Brain microvascular endothelial cell (primary cell): Measurements from ENCODE around the gene ST8SIA2.

ENCODE experiments used
- DNase-seq: peaks from one replicate; pipeline ENCODE4 v3.0.0-alpha.2; 2020
- H3K27ac ChIP-seq: fragments of 250-450 bp; sonication (Bioruptor Pico); 2 replicates; pipeline ENCODE4 v1.5.1; 2020; ENCODE audit warnings: mild to moderate bottlenecking, moderate library complexity
- H3K27me3 ChIP-seq: fragments of 250-450 bp; sonication (Bioruptor Pico); replicated peaks from 2 replicates; pipeline ENCODE4 v1.5.1; 2020; ENCODE audit warnings: mild to moderate bottlenecking
- H3K36me3 ChIP-seq: fragments of 250-450 bp; sonication (Bioruptor Pico); replicated peaks from 2 replicates; pipeline ENCODE4 v1.5.1; 2020; ENCODE audit warnings: mild to moderate bottlenecking
- H3K4me3 ChIP-seq: 2 replicates; pipeline ENCODE4 v1.5.1; 2011; ENCODE audit warnings: low read depth, mild to moderate bottlenecking, control low read depth, low read length, moderate library complexity
- in situ Hi-C: cut with HindIII; loops from 2 replicates; pipeline ENCODE4 v1.10.0; 2017; ENCODE audit warnings: low sequenced_read_pairs, low pct_ligation_motif_present
- TF ChIP-seq, protein P1 (sequence below): IDR thresholded peaks from 2 replicates; pipeline ENCODE4 v1.5.1; 2011; ENCODE audit warnings: low read depth, mild to moderate bottlenecking, moderate library complexity, low read length, control low read depth, inconsistent platforms; ENCODE audit errors: missing control alignments

ST8SIA2 gene

DNA sequence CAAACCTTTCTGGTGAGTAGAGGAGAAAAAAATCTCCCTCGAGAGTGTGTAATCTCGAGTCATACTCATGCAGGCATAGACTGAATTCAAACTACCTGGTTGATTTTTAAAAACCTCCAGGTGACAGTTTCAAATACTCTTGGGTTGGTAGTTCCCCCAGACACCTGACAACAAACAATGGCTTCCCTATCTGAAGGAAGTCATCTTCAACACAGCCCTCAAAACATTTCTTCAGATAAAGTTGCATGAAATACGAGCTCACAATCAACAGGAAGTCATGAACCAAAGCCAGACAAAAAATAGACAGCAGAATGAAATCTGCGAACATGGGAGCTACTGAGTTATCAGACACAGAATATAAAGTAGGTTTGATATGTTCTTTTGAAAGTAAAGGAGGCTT is 112.8 kb downstream of the ST8SIA2 start:
- DNase-seq = no peak
- Histone ChIP-seq H3K27me3 (no peaks in the 10 kb centered on the region), H3K4me3 (no peak overlapping the region), H3K27ac (no peak overlapping the region), H3K36me3 (no peaks in the 10 kb centered on the region)
- TF ChIP-seq, protein P1, sequence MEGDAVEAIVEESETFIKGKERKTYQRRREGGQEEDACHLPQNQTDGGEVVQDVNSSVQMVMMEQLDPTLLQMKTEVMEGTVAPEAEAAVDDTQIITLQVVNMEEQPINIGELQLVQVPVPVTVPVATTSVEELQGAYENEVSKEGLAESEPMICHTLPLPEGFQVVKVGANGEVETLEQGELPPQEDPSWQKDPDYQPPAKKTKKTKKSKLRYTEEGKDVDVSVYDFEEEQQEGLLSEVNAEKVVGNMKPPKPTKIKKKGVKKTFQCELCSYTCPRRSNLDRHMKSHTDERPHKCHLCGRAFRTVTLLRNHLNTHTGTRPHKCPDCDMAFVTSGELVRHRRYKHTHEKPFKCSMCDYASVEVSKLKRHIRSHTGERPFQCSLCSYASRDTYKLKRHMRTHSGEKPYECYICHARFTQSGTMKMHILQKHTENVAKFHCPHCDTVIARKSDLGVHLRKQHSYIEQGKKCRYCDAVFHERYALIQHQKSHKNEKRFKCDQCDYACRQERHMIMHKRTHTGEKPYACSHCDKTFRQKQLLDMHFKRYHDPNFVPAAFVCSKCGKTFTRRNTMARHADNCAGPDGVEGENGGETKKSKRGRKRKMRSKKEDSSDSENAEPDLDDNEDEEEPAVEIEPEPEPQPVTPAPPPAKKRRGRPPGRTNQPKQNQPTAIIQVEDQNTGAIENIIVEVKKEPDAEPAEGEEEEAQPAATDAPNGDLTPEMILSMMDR = no peak
- in situ Hi-C loops = no loop called here

DNA sequence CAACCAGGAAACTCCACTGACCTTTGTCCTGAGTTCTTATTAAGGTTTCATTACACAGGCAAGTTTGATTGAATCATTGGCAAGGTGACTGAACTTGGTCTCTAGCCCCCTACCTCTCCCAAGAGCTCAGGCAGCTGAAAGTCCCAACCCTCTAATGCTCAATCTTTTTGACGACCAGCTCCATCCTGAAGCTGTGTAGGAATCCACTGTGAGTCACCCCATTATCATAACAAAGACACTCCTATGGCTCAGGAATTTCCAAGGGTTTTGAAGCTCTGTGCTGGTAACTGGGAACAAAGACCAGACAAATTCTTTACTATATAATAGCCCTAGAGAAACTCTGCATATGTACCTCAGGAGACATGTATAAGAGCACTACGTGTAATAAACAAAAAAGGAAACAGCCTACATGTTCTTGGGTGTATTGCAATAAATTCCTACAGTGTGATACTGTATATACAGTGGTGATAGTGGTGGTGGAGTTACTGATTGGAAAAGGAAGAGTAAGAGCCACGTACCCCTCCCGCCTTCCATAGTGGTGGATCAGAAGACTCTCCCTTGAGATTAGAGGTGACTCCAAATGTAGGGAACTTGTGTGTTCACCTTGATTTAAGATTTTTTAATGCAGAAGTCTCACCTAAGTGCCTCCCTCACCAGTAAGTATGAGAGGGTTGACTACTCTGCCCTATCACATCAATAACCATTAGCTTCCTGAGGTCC is 116.6 kb downstream of the ST8SIA2 start:
- TF ChIP-seq, protein P1 = no peak
- H3K36me3 ChIP-seq = no peaks in the 10 kb centered on the region
- H3K27ac ChIP-seq = no peak overlapping the region
- no peaks in the 10 kb centered on the region for H3K27me3 ChIP-seq
- in situ Hi-C loops = no loop called here
- no peak overlapping the region for H3K4me3 ChIP-seq
- peak; percentile 10 for DNase-seq
